Activated CD8-positive, alpha-beta T cell treated with anti-CD3 and anti-CD28 coated beads for 36 hours (primary cell): ENCODE results near the gene SETD2. TPM values are rescaled to one million over a fixed set of nuclear protein-coding genes. Genes with fewer than 3 reads are reported as not detected.

Experiments used
- ATAC-seq: fragments of 200-7000 bp; cut with Tn5 transposase; one replicate; pipeline ENCODE4 v1.10.0; 2021; ENCODE audit warnings: mild to moderate bottlenecking, moderate library complexity
- CTCF ChIA-PET: fragments of 350-600 bp; sonication (Branson Sonifier 250); formaldehyde crosslinking; loops from one replicate; lab custom pipeline; 2021; ENCODE audit warnings: antibody characterized with exemption; lab: Charles Lee
- POLR2A ChIA-PET: fragments of 350-600 bp; sonication (Branson Sonifier 250); formaldehyde crosslinking; loops from one replicate; lab custom pipeline; 2021; ENCODE audit warnings: antibody characterized with exemption; lab: Charles Lee
- DNase-seq: peaks from one replicate; pipeline ENCODE4 v3.0.0-alpha.2; 2020
- H3K27ac Mint-ChIP-seq: one replicate; pipeline ENCODE4 v1.8.0; 2021; ENCODE audit warnings: mild to moderate bottlenecking, mixed read lengths
- H3K27me3 Mint-ChIP-seq: one replicate; pipeline ENCODE4 v1.8.0; 2021; ENCODE audit warnings: mixed read lengths
- H3K36me3 Mint-ChIP-seq: one replicate; pipeline ENCODE4 v1.8.0; 2021; ENCODE audit warnings: low read depth, mixed read lengths
- H3K4me1 Mint-ChIP-seq: one replicate; pipeline ENCODE4 v1.8.0; 2021; ENCODE audit warnings: low read depth, mixed read lengths
- H3K4me3 Mint-ChIP-seq: one replicate; pipeline ENCODE4 v1.8.0; 2021; ENCODE audit warnings: mild to moderate bottlenecking, moderate library complexity, mixed read lengths
- H3K9me3 Mint-ChIP-seq: one replicate; pipeline ENCODE4 v1.8.0; 2021; ENCODE audit warnings: mixed read lengths
- intact Hi-C: fragments of 100-400 bp; cut with micrococcal nuclease; formaldehyde crosslinking; loops from one replicate; pipeline ENCODE4 v1.10.0; 2022
- total RNA-seq, 2 experiments: library from RNA; stranded (reverse); gene quantifications; one replicate each; pipeline ENCODE4 v1.2.3, GENCODE V29; 2021
- TF ChIP-seq, protein P1 (sequence below): fragments of 200-600 bp; IDR thresholded peaks from one replicate; pipeline ENCODE4 v1.8.0; 2022; ENCODE audit warnings: antibody characterized with exemption, mild to moderate bottlenecking

SETD2 gene
- total RNA-seq, 2 experiments from 2014 or later: 34.7 to 36.1 TPM

- ChIA-PET POLR2A (interaction anchor here (0.6 kb wide), 1 partner anchor 18 kb away, joined by 3 read pairs; no protein-coding TSS in a partner anchor), CTCF (interaction anchor here (0.6 kb wide), 1 partner anchor 40 kb away, joined by 3 read pairs; no protein-coding TSS in a partner anchor)
- TF ChIP-seq, protein P1, sequence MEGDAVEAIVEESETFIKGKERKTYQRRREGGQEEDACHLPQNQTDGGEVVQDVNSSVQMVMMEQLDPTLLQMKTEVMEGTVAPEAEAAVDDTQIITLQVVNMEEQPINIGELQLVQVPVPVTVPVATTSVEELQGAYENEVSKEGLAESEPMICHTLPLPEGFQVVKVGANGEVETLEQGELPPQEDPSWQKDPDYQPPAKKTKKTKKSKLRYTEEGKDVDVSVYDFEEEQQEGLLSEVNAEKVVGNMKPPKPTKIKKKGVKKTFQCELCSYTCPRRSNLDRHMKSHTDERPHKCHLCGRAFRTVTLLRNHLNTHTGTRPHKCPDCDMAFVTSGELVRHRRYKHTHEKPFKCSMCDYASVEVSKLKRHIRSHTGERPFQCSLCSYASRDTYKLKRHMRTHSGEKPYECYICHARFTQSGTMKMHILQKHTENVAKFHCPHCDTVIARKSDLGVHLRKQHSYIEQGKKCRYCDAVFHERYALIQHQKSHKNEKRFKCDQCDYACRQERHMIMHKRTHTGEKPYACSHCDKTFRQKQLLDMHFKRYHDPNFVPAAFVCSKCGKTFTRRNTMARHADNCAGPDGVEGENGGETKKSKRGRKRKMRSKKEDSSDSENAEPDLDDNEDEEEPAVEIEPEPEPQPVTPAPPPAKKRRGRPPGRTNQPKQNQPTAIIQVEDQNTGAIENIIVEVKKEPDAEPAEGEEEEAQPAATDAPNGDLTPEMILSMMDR: no peak
- DNase-seq (peak; percentile 76), ATAC-seq (peak; percentile 91)
- Mint-ChIP-seq H3K27me3 (no peaks in the 10 kb centered on the region), H3K4me3 (no peak overlapping the region), H3K36me3 (peaks cover 46% of the 10 kb centered on the region), H3K9me3 (no peaks in the 10 kb centered on the region), H3K4me1 (peaks cover 37% of the 10 kb centered on the region), H3K27ac (peak overlapping the region; percentile 74)
- intact Hi-C loops: no loop called here
Measured at GRCh38 chr3:47057212-47057671, 106.7 kb downstream of the SETD2 start.

- intact Hi-C loops: no loop called here
- H3K27ac Mint-ChIP-seq: peak overlapping the region; percentile 74
- H3K36me3 Mint-ChIP-seq: peaks cover 44% of the 10 kb centered on the region
- no peak overlapping the region for H3K4me3 Mint-ChIP-seq
- H3K27me3 Mint-ChIP-seq: no peaks in the 10 kb centered on the region
- CTCF ChIA-PET: no interaction called here
- DNase-seq (no peak), ATAC-seq (no peak)
- POLR2A ChIA-PET: interaction anchor here (0.6 kb wide), 1 partner anchor 18 kb away, joined by 3 read pairs; no protein-coding TSS in a partner anchor
- H3K4me1 Mint-ChIP-seq: peaks cover 38% of the 10 kb centered on the region
- TF ChIP-seq, protein P1: no peak
- no peaks in the 10 kb centered on the region for H3K9me3 Mint-ChIP-seq
Measured at GRCh38 chr3:47056705-47057104, 107.2 kb downstream of the SETD2 start.

DNA sequence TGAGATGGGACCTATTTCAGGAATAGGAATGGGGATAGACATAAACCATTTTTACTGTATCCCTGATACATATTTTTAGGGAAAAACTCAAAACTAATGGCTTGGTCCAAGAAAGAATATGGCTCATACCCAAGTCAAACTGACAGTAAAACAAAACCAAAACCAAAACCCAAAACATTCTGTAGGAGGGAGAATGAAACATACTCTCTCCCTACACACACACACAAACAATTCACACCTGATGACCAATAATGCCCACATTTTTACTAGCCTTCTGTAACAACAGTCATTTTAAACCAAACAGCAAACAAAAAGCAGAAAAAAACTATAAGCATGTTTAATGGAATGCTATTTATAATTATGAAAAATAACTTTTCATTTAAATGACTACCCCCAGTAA lies 109.5 kb downstream of the SETD2 start:
- peak overlapping the region; percentile 46 for H3K27ac Mint-ChIP-seq
- intact Hi-C loops: no loop called here
- no peaks in the 10 kb centered on the region for H3K27me3 Mint-ChIP-seq
- DNase-seq (no peak), ATAC-seq (no peak)
- no peaks in the 10 kb centered on the region for H3K9me3 Mint-ChIP-seq
- ChIA-PET CTCF (no interaction called here), POLR2A (no interaction called here)
- TF ChIP-seq, protein P1: no peak
- no peak overlapping the region for H3K4me3 Mint-ChIP-seq
- H3K36me3 Mint-ChIP-seq: peaks cover 38% of the 10 kb centered on the region
- peaks cover 40% of the 10 kb centered on the region for H3K4me1 Mint-ChIP-seq

DNA sequence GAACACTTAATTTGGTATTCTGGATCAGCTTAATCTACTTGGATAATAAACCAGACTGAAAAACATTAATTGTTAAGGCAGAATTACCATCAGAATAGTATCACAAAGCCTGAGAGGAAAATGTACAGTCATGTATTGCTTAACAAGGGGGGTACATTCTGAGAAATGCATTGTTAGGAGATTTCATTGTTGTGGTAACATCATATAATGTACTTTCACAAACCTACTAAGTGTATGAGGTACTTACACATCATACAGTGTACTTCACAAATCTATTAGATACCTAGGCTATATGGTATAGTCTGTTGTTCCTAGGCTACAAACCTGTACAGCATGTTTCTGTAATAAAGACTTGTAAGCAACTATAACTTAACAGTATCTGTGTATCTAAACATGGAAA lies 116.2 kb downstream of the SETD2 start:
- CTCF ChIA-PET: interaction anchor here (1.7 kb wide), 1 partner anchor 117 kb away, joined by 3 read pairs; no protein-coding TSS in a partner anchor
- DNase-seq (no peak), ATAC-seq (peak; percentile 77)
- intact Hi-C loops: no loop called here
- TF ChIP-seq, protein P1: no peak
- Mint-ChIP-seq H3K36me3 (peaks cover 12% of the 10 kb centered on the region), H3K4me1 (peaks cover 19% of the 10 kb centered on the region), H3K9me3 (no peaks in the 10 kb centered on the region), H3K27me3 (no peaks in the 10 kb centered on the region), H3K27ac (peak overlapping the region; percentile 75), H3K4me3 (no peak overlapping the region)
- POLR2A ChIA-PET: interaction anchor here (1.6 kb wide), 1 partner anchor 13 kb away, joined by 5 read pairs; no protein-coding TSS in a partner anchor

- intact Hi-C loops: no loop called here
- TF ChIP-seq, protein P1: no peak
- no peak for DNase-seq
- H3K27me3 Mint-ChIP-seq: no peaks in the 10 kb centered on the region
- POLR2A ChIA-PET: interaction anchor here (0.5 to 1.6 kb wide), 7 partner anchors 8 to 389 kb away, joined by 3 to 5 read pairs (median 4); no protein-coding TSS in a partner anchor
- no peak overlapping the region for H3K4me3 Mint-ChIP-seq
- H3K36me3 Mint-ChIP-seq: peaks cover 12% of the 10 kb centered on the region
- no peak for ATAC-seq
- CTCF ChIA-PET: interaction anchor here (0.8 to 1.7 kb wide), 3 partner anchors 19 to 118 kb away, joined by 3 read pairs; no protein-coding TSS in a partner anchor
- peak overlapping the region; percentile 75 for H3K27ac Mint-ChIP-seq
- H3K4me1 Mint-ChIP-seq: peaks cover 19% of the 10 kb centered on the region
- no peaks in the 10 kb centered on the region for H3K9me3 Mint-ChIP-seq
Measured at GRCh38 chr3:47047069-47047468, 116.8 kb downstream of the SETD2 start.
